ENCODE measurements around the gene MALL. TPM values are rescaled to one million over a fixed set of nuclear protein-coding genes. Genes with fewer than 3 reads are reported as not detected.
"Not testable (repeated sequence)": the region's sequence is repeated elsewhere in the genome, so short reads cannot be mapped to it uniquely, and the experiment has no call there.

MALL gene
- polyA plus RNA-seq, 2 donors = 235 to 264 TPM

- H3K4me3 ChIP-seq (ENCODE audit: low read depth in 1 of 2, low read length in 2 of 2); H3K9me3 ChIP-seq (ENCODE audit: control insufficient read depth in 2 of 2, insufficient read depth in 1 of 2, low read depth in 1 of 2, low read length in 1 of 2); H3K4me1 ChIP-seq (ENCODE audit: control insufficient read depth in 2 of 2, insufficient read depth in 2 of 2, low read length in 1 of 2); H3K36me3 ChIP-seq (ENCODE audit: control insufficient read depth in 2 of 2, insufficient read depth in 2 of 2, low read length in 1 of 2); H3K27ac ChIP-seq (ENCODE audit: low read depth in 2 of 2, low read length in 1 of 2); H3K27me3 ChIP-seq (ENCODE audit: control insufficient read depth in 1 of 2, insufficient read depth in 2 of 2, low read length in 2 of 2): not testable (repeated sequence)
- 31 to 32% methylated on average over 2 to 3 of the region's 11 CpGs for WGBS, 2 donors
Observed at GRCh38 chr2:110054521-110055407, 60.9 kb downstream of the MALL start.

DNA sequence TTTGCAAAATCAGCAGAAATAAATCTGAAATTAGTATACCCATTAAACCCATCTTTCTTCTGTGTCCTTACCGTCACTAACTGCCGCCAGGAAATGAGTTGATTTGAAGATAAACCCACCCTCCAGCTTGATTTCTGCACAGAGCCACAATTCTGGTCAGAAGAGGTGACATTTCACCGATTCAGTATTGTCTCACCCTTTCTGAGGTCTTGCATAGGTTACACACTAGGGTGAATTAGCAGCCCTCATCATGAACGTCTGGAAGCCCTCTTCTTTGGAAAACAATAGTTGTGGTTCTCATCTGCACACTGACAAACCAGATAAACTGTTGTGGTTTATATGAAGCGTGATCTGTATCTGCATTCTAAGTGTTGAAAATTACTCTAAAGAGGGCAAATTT is 61.9 kb downstream of the MALL start:
- H3K4me1 ChIP-seq (ENCODE audit: control insufficient read depth in 2 of 2, insufficient read depth in 2 of 2, low read length in 1 of 2); H3K4me3 ChIP-seq (ENCODE audit: low read depth in 1 of 2, low read length in 2 of 2); H3K27ac ChIP-seq (ENCODE audit: low read depth in 2 of 2, low read length in 1 of 2); H3K9me3 ChIP-seq (ENCODE audit: control insufficient read depth in 2 of 2, insufficient read depth in 1 of 2, low read depth in 1 of 2, low read length in 1 of 2); H3K36me3 ChIP-seq (ENCODE audit: control insufficient read depth in 2 of 2, insufficient read depth in 2 of 2, low read length in 1 of 2); H3K27me3 ChIP-seq (ENCODE audit: control insufficient read depth in 1 of 2, insufficient read depth in 2 of 2, low read length in 2 of 2): not testable (repeated sequence)
- WGBS, 2 donors = no CpG with 5 or more reads among the region's 5 CpGs

GRCh38 chr2:110052166-110052565 is 63.5 kb downstream of the MALL start:
- not testable (repeated sequence) for H3K36me3 ChIP-seq (ENCODE audit: control insufficient read depth in 2 of 2, insufficient read depth in 2 of 2, low read length in 1 of 2)
- WGBS, 2 donors = no CpG with 5 or more reads among the region's 4 CpGs

GRCh38 chr2:110050222-110050621 is 65.4 kb downstream of the MALL start:
- WGBS, 2 donors = no CpG with 5 or more reads among the region's 5 CpGs
- not testable (repeated sequence) for H3K36me3 ChIP-seq (ENCODE audit: control insufficient read depth in 2 of 2, insufficient read depth in 2 of 2, low read length in 1 of 2); H3K27ac ChIP-seq (ENCODE audit: low read depth in 2 of 2, low read length in 1 of 2); H3K27me3 ChIP-seq (ENCODE audit: control insufficient read depth in 1 of 2, insufficient read depth in 2 of 2, low read length in 2 of 2); H3K4me1 ChIP-seq (ENCODE audit: control insufficient read depth in 2 of 2, insufficient read depth in 2 of 2, low read length in 1 of 2); H3K9me3 ChIP-seq (ENCODE audit: control insufficient read depth in 2 of 2, insufficient read depth in 1 of 2, low read depth in 1 of 2, low read length in 1 of 2); H3K4me3 ChIP-seq (ENCODE audit: low read depth in 1 of 2, low read length in 2 of 2)

More at GRCh38 chr2:110052166-110052565, 63.5 kb downstream of the MALL start:
- not testable (repeated sequence) for H3K4me1 ChIP-seq (ENCODE audit: control insufficient read depth in 2 of 2, insufficient read depth in 2 of 2, low read length in 1 of 2); H3K27ac ChIP-seq (ENCODE audit: low read depth in 2 of 2, low read length in 1 of 2); H3K4me3 ChIP-seq (ENCODE audit: low read depth in 1 of 2, low read length in 2 of 2); H3K9me3 ChIP-seq (ENCODE audit: control insufficient read depth in 2 of 2, insufficient read depth in 1 of 2, low read depth in 1 of 2, low read length in 1 of 2); H3K27me3 ChIP-seq (ENCODE audit: control insufficient read depth in 1 of 2, insufficient read depth in 2 of 2, low read length in 2 of 2)

DNA sequence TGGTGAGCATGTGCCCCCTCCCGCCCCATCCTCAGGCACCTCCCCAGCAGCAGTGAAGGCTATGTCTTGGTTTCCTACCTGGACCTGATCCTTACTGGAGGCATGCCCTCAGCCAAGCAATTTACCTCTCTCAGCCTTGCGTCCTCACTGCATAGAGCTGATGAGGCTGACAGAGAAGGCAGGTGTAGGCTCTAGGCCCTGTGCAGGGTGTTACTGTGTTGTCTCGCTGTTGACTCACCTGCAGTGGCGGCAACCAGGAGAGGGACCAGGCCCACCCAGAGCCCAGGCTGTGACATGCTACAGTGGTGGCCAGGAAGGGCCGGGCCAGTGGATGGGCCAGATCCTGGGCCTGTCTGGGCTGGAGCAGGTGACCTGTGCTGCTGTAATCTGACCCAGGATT is 65.9 kb downstream of the MALL start:
- H3K36me3 ChIP-seq (ENCODE audit: control insufficient read depth in 2 of 2, insufficient read depth in 2 of 2, low read length in 1 of 2); H3K9me3 ChIP-seq (ENCODE audit: control insufficient read depth in 2 of 2, insufficient read depth in 1 of 2, low read depth in 1 of 2, low read length in 1 of 2); H3K27me3 ChIP-seq (ENCODE audit: control insufficient read depth in 1 of 2, insufficient read depth in 2 of 2, low read length in 2 of 2); H3K27ac ChIP-seq (ENCODE audit: low read depth in 2 of 2, low read length in 1 of 2); H3K4me3 ChIP-seq (ENCODE audit: low read depth in 1 of 2, low read length in 2 of 2); H3K4me1 ChIP-seq (ENCODE audit: control insufficient read depth in 2 of 2, insufficient read depth in 2 of 2, low read length in 1 of 2): not testable (repeated sequence)
- 63 to 95% methylated on average over 2 to 3 of the region's 5 CpGs for WGBS, 2 donors

- not testable (repeated sequence) for H3K4me3 ChIP-seq (ENCODE audit: low read depth in 1 of 2, low read length in 2 of 2); H3K9me3 ChIP-seq (ENCODE audit: control insufficient read depth in 2 of 2, insufficient read depth in 1 of 2, low read depth in 1 of 2, low read length in 1 of 2); H3K4me1 ChIP-seq (ENCODE audit: control insufficient read depth in 2 of 2, insufficient read depth in 2 of 2, low read length in 1 of 2); H3K27ac ChIP-seq (ENCODE audit: low read depth in 2 of 2, low read length in 1 of 2); H3K36me3 ChIP-seq (ENCODE audit: control insufficient read depth in 2 of 2, insufficient read depth in 2 of 2, low read length in 1 of 2); H3K27me3 ChIP-seq (ENCODE audit: control insufficient read depth in 1 of 2, insufficient read depth in 2 of 2, low read length in 2 of 2)
- WGBS, 2 donors = 83 to 85% methylated on average over 8 to 11 of the region's 16 CpGs
Observed at GRCh38 chr2:110048255-110049197, 67.1 kb downstream of the MALL start.

DNA sequence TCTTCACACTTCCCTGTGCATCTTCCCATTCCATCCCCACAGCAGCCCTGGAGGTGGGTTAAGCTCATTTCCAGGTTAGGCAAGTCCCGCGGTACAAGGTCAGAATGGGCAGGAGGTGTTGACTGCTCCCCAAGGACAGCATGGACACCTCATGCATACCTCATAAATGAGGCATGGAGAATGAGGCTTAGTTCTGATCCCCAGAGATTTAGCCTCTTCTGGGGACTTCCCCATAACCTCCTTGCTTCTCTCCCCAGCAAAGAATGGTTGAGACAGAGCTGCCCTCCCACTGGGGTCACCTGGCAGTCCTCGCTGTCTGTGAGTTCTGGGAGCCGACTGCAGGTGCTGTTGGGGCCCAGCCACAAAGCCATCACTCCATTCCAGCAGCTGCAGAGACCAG is 68.4 kb downstream of the MALL start:
- H3K36me3 ChIP-seq (ENCODE audit: control insufficient read depth in 2 of 2, insufficient read depth in 2 of 2, low read length in 1 of 2) = not testable (repeated sequence)
- no CpG with 5 or more reads among the region's 4 CpGs for WGBS, 2 donors

DNA sequence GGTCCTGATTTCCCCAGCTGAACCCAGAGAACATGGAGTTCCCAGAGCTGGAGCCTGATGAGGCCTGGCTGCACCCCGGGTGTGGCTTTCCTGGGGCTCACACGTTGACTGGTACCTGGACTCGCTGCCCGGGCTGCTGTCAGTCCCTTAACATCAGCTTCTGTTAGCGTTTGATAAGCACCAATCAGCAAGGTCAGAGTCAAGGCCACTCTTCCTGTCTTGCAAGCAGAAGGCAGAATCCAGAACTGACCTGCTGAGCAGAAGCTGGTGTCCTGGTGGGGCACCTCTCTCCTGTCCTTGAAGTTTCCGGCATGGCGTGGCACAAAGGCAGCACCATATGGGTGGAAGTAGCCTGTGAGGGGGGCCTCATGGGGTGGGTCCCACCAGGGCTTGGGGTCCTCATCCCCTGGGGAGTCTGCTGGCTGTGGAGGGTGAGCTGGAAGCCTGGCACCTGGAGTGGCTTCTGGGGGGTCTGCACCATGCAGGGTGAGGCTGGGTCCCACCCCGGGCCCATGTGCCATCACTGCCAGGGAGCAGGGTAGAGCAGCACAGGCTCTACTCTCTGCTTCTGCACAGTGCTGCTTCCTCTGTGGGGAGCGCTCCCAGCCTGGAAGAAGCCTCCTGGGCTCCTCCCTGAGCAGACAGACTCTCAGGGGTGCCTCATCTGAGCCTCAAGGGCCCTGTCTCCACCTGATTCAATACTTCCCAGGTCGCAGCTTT is 73.5 kb downstream of the MALL start:
- not testable (repeated sequence) for H3K27ac ChIP-seq (ENCODE audit: low read depth in 2 of 2, low read length in 1 of 2); H3K36me3 ChIP-seq (ENCODE audit: control insufficient read depth in 2 of 2, insufficient read depth in 2 of 2, low read length in 1 of 2); H3K9me3 ChIP-seq (ENCODE audit: control insufficient read depth in 2 of 2, insufficient read depth in 1 of 2, low read depth in 1 of 2, low read length in 1 of 2); H3K4me3 ChIP-seq (ENCODE audit: low read depth in 1 of 2, low read length in 2 of 2); H3K27me3 ChIP-seq (ENCODE audit: control insufficient read depth in 1 of 2, insufficient read depth in 2 of 2, low read length in 2 of 2); H3K4me1 ChIP-seq (ENCODE audit: control insufficient read depth in 2 of 2, insufficient read depth in 2 of 2, low read length in 1 of 2)
- WGBS, 2 donors = 85 to 100% methylated on average over 1 of the region's 10 CpGs

More for the DNA sequence above, 68.4 kb downstream of the MALL start:
- H3K27ac ChIP-seq (ENCODE audit: low read depth in 2 of 2, low read length in 1 of 2); H3K4me1 ChIP-seq (ENCODE audit: control insufficient read depth in 2 of 2, insufficient read depth in 2 of 2, low read length in 1 of 2); H3K9me3 ChIP-seq (ENCODE audit: control insufficient read depth in 2 of 2, insufficient read depth in 1 of 2, low read depth in 1 of 2, low read length in 1 of 2); H3K27me3 ChIP-seq (ENCODE audit: control insufficient read depth in 1 of 2, insufficient read depth in 2 of 2, low read length in 2 of 2); H3K4me3 ChIP-seq (ENCODE audit: low read depth in 1 of 2, low read length in 2 of 2): not testable (repeated sequence)

GRCh38 chr2:110037336-110037735 is 78.3 kb downstream of the MALL start:
- H3K9me3 ChIP-seq (ENCODE audit: control insufficient read depth in 2 of 2, insufficient read depth in 1 of 2, low read depth in 1 of 2, low read length in 1 of 2); H3K27ac ChIP-seq (ENCODE audit: low read depth in 2 of 2, low read length in 1 of 2); H3K4me1 ChIP-seq (ENCODE audit: control insufficient read depth in 2 of 2, insufficient read depth in 2 of 2, low read length in 1 of 2); H3K36me3 ChIP-seq (ENCODE audit: control insufficient read depth in 2 of 2, insufficient read depth in 2 of 2, low read length in 1 of 2); H3K27me3 ChIP-seq (ENCODE audit: control insufficient read depth in 1 of 2, insufficient read depth in 2 of 2, low read length in 2 of 2); H3K4me3 ChIP-seq (ENCODE audit: low read depth in 1 of 2, low read length in 2 of 2): not testable (repeated sequence)
- WGBS, 2 donors = 73 to 74% methylated on average over 4 to 6 of the region's 9 CpGs
